Fibroblast of lung (primary cell): ENCODE measurements around the gene GOLT1B. TPM values are rescaled to one million over a fixed set of nuclear protein-coding genes. Genes with fewer than 3 reads are reported as not detected.

Source experiments
- DNase-seq, 2 donors: peaks; one replicate each; pipeline versions ENCODE4 v3.0.0 to v3.0.0-alpha.2; 2010; ENCODE audit warnings: low read depth in 2 of 2
- H2AFZ ChIP-seq: 2 replicates; pipeline ENCODE4 v1.5.1; 2012; ENCODE audit warnings: low read length, control low read depth, inconsistent platforms
- H3K27ac ChIP-seq: 2 replicates; pipeline ENCODE4 v1.5.1; 2011; ENCODE audit warnings: low read length, control low read depth; ENCODE audit not compliant: insufficient read depth
- H3K27me3 ChIP-seq: 2 replicates; pipeline ENCODE4 v1.5.1; 2011; ENCODE audit warnings: mild to moderate bottlenecking, low read length; ENCODE audit not compliant: control insufficient read depth, insufficient read depth
- H3K36me3 ChIP-seq: 2 replicates; pipeline ENCODE4 v1.5.1; 2011; ENCODE audit warnings: low read length; ENCODE audit not compliant: control insufficient read depth, insufficient read depth
- H3K4me1 ChIP-seq: 2 replicates; pipeline ENCODE4 v1.5.1; 2011; ENCODE audit warnings: low read length; ENCODE audit not compliant: control insufficient read depth, insufficient read depth; ENCODE audit errors: extremely low read depth
- H3K4me2 ChIP-seq: 2 replicates; pipeline ENCODE4 v1.5.1; 2011; ENCODE audit warnings: low read length, control low read depth; ENCODE audit not compliant: insufficient read depth; ENCODE audit errors: extremely low read depth
- H3K4me3 ChIP-seq, 4 experiments: fragments of 200-600 bp in 1 of 4; sonication (generic) in 1 of 4; replicated peaks in 1 of 4; 2 replicates each; pipeline ENCODE4 v1.5.1; 2011 to 2016; ENCODE audit warnings: low read length in 4 of 4, low read depth in 3 of 4, mild to moderate bottlenecking in 3 of 4, control low read depth in 2 of 4, inconsistent platforms in 1 of 4, mixed read lengths in 1 of 4; ENCODE audit not compliant: insufficient read depth in 1 of 4; ENCODE audit errors: control extremely low read depth in 1 of 4
- H3K79me2 ChIP-seq: 2 replicates; pipeline ENCODE4 v1.5.1; 2012; ENCODE audit warnings: mild to moderate bottlenecking, low read length, inconsistent platforms; ENCODE audit not compliant: control insufficient read depth, insufficient read depth
- H3K9ac ChIP-seq: 2 replicates; pipeline ENCODE4 v1.5.1; 2011; ENCODE audit warnings: mild to moderate bottlenecking, low read length, control low read depth; ENCODE audit not compliant: insufficient read depth
- H3K9me3 ChIP-seq: 2 replicates; pipeline ENCODE4 v1.5.1; 2012; ENCODE audit warnings: low read depth, low read length; ENCODE audit not compliant: control insufficient read depth, insufficient read depth
- H4K20me1 ChIP-seq: 2 replicates; pipeline ENCODE4 v1.5.1; 2011; ENCODE audit warnings: low read length; ENCODE audit not compliant: control insufficient read depth, insufficient read depth; ENCODE audit errors: extremely low read depth
- EZH2 ChIP-seq: IDR thresholded peaks from 2 replicates; pipeline ENCODE4 v1.5.1; 2012; ENCODE audit warnings: low read length, control low read depth, mild to moderate bottlenecking; ENCODE audit errors: missing control alignments
- polyA plus RNA-seq, 2 donors: library from polyadenylated mRNA; depleted of rRNA in 1 of 2; stranded (reverse) in 1 of 2; unstranded in 1 of 2; fragments of >200 nt; gene quantifications; 2 replicates each; pipeline ENCODE4 v1.2.1, GENCODE V29; 2011 to 2012; ENCODE audit warnings: missing spikeins in 1 of 2
- total RNA-seq: library from RNA; depleted of rRNA; stranded (reverse); fragments of >200 nt; gene quantifications from 2 replicates; pipeline ENCODE4 v1.2.1, GENCODE V29; 2014
- TF ChIP-seq, protein P1 (sequence below), 2 donors: IDR thresholded peaks in 1 of 2; conservative IDR thresholded peaks in 1 of 2; 1 replicate in 1 of 2; 2 replicates in 1 of 2; pipeline ENCODE4 v1.5.1; 2011 to 2012; ENCODE audit warnings: low read length in 2 of 2, control low read depth in 1 of 2, inconsistent platforms in 1 of 2, low read depth in 1 of 2, mild to moderate bottlenecking in 1 of 2

The GOLT1B gene
- total and polyA plus RNA-seq, 2 donors (not counting 1 experiment from before 2014, with no cell fraction given) = 41.3 to 56.8 TPM

DNA sequence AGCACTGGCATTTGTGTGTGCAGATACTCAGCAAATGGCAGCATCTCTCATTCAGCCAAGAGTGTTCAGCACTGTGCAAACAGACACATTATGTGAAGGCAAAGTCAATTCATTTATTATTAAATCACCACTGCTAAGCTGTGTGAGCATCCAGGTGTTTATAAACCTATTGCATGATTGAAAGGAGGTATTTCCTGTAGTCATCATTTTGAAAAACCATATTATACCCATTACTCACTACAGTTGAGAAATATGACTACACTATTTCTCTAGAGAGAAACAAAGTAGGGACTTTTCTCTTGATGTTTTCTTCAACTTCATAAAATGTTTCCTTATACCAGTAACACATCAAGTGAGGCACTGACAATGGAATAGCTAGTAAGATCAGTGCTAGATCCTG is 38.2 kb downstream of the GOLT1B start:
- H3K79me2 ChIP-seq = no peaks in the 10 kb centered on the region
- TF ChIP-seq EZH2 = no peak
- TF ChIP-seq, protein P1, sequence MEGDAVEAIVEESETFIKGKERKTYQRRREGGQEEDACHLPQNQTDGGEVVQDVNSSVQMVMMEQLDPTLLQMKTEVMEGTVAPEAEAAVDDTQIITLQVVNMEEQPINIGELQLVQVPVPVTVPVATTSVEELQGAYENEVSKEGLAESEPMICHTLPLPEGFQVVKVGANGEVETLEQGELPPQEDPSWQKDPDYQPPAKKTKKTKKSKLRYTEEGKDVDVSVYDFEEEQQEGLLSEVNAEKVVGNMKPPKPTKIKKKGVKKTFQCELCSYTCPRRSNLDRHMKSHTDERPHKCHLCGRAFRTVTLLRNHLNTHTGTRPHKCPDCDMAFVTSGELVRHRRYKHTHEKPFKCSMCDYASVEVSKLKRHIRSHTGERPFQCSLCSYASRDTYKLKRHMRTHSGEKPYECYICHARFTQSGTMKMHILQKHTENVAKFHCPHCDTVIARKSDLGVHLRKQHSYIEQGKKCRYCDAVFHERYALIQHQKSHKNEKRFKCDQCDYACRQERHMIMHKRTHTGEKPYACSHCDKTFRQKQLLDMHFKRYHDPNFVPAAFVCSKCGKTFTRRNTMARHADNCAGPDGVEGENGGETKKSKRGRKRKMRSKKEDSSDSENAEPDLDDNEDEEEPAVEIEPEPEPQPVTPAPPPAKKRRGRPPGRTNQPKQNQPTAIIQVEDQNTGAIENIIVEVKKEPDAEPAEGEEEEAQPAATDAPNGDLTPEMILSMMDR (conservative IDR thresholded peaks at IDR 0.05 in 1 of 2, IDR thresholded peaks at IDR 0.05 in 1 of 2; ENCODE audit: low read depth in 1 of 2, low read length in 2 of 2) = no peak

DNA sequence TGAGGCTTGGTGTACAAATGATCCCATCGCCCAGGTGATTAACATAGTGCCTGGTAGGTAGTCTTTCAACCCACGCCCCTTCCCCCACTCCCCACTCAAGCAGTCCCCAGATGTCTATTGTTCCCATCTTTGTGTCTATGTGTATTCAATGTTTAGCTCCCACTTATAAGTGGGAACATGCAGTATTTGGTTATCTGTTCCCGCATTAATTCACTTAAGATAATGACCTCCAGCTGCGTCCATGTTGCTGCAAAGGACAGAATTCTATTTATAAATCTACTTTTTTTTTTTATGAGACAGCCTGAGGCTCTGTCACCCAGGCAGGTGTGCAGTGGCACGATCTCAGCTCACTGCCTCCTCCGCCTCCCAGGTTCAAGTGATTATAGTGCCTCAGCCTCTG is 40.2 kb downstream of the GOLT1B start:
- Histone ChIP-seq H3K4me2 (no peak overlapping the region), H3K27me3 (no peaks in the 10 kb centered on the region), H2AFZ (no peak overlapping the region), H3K36me3 (no peaks in the 10 kb centered on the region), H3K4me3 (no peak overlapping the region), H3K9ac (no peak overlapping the region), H3K9me3 (no peaks in the 10 kb centered on the region), H3K27ac (no peak overlapping the region), H3K79me2 (no peaks in the 10 kb centered on the region), H3K4me1 (no peaks in the 10 kb centered on the region), H4K20me1 (no peaks in the 10 kb centered on the region)
- DNase-seq = no peak
- TF ChIP-seq, protein P1 (conservative IDR thresholded peaks at IDR 0.05 in 1 of 2, IDR thresholded peaks at IDR 0.05 in 1 of 2; ENCODE audit: low read depth in 1 of 2, low read length in 2 of 2) = no peak
- no peak for TF ChIP-seq EZH2

More for the DNA sequence above, 38.2 kb downstream of the GOLT1B start:
- Histone ChIP-seq H3K4me2 (no peak overlapping the region), H3K27me3 (no peaks in the 10 kb centered on the region), H3K4me3 (no peak overlapping the region), H3K9ac (no peak overlapping the region), H3K4me1 (no peaks in the 10 kb centered on the region), H3K27ac (no peak overlapping the region), H4K20me1 (no peaks in the 10 kb centered on the region), H2AFZ (no peak overlapping the region), H3K36me3 (no peaks in the 10 kb centered on the region), H3K9me3 (no peaks in the 10 kb centered on the region)
- no peak for DNase-seq

DNA sequence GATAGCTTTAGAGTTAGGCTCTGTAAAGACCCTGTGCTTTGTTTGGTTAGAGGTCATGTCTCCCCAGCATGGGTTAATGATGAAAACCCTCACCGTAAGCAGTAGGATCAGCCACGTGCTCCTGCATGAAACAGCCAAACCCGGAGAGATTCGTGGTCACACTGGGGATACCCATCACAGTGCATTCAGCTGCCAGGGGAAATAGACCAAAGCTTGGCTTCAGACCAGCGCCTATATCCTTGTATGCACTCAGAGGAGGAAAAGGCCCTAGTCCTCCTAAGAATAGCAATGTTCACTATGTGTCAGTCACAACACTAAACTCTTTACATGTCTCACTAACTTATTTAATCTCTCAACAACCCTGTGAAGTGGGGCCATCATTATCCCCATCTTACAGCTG is 40.8 kb downstream of the GOLT1B start:
- no peak overlapping the region for H3K27ac ChIP-seq
- no peaks in the 10 kb centered on the region for H3K79me2 ChIP-seq
- DNase-seq = no peak
- no peak overlapping the region for H3K4me2 ChIP-seq
- H3K27me3 ChIP-seq = no peaks in the 10 kb centered on the region
- no peak overlapping the region for H3K4me3 ChIP-seq
- H3K4me1 ChIP-seq = no peaks in the 10 kb centered on the region
- no peaks in the 10 kb centered on the region for H3K36me3 ChIP-seq
- H3K9ac ChIP-seq = no peak overlapping the region
- H3K9me3 ChIP-seq = no peaks in the 10 kb centered on the region
- no peak overlapping the region for H2AFZ ChIP-seq
- no peaks in the 10 kb centered on the region for H4K20me1 ChIP-seq
- TF ChIP-seq, protein P1 (conservative IDR thresholded peaks at IDR 0.05 in 1 of 2, IDR thresholded peaks at IDR 0.05 in 1 of 2; ENCODE audit: low read depth in 1 of 2, low read length in 2 of 2) = no peak
- TF ChIP-seq EZH2 = no peak
